GM12801 (cell line): ENCODE measurements around the gene TMEM256.

ENCODE experiments used
- TF ChIP-seq, protein P1 (sequence below): IDR thresholded peaks from one replicate; pipeline ENCODE4 v1.5.1; 2011; ENCODE audit warnings: control low read depth; ENCODE audit not compliant: insufficient read length; ENCODE audit errors: extremely low read depth

Gene TMEM256

DNA sequence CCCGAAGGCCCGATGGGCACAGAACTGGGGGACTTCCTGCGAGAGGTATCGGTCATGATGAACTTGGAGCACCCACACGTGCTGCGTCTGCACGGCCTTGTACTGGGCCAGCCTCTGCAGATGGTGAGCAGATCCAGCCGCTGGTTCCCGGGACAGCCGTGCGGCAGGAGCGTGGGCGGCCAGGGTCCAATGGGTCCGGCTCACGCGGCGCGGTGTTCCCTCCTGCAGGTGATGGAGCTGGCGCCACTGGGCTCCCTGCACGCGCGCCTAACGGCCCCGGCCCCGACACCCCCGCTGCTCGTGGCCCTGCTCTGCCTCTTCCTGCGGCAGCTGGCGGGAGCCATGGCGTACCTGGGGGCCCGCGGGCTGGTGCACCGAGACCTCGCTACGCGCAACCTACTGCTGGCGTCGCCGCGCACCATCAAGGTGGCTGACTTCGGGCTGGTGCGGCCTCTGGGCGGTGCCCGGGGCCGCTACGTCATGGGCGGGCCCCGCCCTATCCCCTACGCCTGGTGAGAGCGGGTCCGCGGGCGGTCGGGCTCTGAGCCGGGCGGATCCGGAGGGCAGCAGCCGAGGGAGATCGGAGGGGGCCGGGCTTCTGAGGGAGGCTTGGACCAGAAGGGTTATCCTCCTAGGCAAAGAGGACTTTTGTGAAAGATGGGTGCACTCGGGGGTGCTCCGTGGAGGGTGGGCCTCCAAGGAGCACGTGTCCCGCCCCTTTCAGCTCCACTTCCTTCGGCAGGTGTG is 20.0 kb downstream of the TMEM256 start:
- TF ChIP-seq, protein P1, sequence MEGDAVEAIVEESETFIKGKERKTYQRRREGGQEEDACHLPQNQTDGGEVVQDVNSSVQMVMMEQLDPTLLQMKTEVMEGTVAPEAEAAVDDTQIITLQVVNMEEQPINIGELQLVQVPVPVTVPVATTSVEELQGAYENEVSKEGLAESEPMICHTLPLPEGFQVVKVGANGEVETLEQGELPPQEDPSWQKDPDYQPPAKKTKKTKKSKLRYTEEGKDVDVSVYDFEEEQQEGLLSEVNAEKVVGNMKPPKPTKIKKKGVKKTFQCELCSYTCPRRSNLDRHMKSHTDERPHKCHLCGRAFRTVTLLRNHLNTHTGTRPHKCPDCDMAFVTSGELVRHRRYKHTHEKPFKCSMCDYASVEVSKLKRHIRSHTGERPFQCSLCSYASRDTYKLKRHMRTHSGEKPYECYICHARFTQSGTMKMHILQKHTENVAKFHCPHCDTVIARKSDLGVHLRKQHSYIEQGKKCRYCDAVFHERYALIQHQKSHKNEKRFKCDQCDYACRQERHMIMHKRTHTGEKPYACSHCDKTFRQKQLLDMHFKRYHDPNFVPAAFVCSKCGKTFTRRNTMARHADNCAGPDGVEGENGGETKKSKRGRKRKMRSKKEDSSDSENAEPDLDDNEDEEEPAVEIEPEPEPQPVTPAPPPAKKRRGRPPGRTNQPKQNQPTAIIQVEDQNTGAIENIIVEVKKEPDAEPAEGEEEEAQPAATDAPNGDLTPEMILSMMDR, result no peak

DNA sequence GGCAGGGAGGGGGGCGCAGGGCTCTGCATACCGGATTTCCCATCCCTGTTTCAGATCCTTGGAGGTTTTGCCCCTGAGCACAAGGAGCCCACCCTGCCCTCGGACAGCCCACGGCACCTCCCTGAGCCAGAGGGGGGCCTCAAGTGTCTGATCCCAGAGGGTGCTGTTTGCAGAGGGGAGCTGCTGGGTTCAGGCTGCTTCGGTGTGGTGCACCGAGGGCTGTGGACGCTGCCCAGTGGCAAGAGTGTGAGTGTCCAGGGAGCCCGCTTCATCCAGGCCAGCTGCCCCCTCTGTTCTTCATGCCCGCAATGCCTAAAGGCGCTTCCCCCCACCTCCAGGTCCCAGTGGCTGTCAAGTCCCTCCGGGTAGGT is 20.5 kb downstream of the TMEM256 start:
- TF ChIP-seq, protein P1, result no peak

DNA sequence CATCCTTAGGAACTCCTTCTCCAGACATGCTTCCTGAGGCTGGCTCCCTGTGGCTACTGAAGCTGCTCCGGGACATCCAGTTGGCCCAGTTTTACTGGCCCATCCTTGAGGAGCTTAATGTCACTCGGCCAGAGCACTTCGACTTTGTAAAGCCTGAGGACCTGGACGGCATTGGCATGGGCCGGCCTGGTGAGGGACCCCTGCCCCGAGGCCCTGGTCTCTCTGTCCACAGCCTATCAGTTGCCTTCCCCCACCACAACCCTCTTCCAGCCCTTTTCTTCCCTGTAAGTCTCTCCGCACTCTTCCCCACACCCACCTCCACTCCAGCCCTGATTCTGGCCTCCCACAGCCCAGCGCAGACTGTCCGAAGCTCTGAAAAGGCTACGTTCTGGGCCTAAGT is 21.0 kb downstream of the TMEM256 start:
- TF ChIP-seq, protein P1, result no peak

DNA sequence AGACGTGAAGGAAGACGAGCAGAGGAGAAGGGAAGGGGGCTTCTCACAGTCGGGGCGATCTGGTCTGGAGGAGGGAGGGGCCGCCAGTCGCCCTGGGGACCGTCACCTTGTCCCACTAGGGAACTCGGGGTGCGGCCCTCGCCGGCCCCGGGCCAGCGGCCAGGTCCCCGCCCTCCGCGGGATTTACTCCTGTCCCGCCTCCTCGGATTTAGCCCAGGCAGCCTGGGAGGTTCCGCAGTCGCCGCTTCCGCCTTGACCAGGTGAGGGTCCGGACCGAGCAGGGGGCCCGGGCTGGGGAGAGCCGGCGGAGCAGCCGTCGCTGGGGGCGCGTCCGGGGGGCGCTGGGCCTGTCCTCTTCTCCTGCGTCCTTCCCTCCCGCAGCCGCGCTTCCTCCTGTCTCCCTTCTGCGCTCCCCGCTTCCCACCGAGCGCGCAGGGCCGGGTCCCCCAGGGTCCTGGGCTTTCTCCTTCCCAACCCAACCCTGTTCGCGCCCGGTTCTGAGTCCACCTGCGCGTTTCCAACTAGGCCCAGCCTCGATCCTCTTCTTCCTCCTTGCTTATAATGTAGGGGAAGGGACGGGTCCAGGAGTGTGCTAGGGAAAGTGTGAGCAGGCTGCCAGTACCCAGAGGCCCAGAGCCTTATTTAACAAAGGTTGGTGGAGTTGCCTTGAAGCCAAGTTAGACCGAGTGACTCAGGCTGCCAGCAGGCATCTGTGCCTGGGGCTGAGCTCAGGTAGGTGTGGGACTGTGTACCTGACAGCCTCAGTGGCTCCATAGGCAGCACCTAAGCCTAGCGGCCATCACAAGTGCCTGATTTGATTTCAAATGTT is 22.8 kb downstream of the TMEM256 start, which contains the start of gene TNK1:
TNK1 (plus strand) TSS at position 235 of the 829 bp plus-strand sequence. CDS start 1,838 bp downstream, outside the sequence.
- TF ChIP-seq, protein P1, result no peak

DNA sequence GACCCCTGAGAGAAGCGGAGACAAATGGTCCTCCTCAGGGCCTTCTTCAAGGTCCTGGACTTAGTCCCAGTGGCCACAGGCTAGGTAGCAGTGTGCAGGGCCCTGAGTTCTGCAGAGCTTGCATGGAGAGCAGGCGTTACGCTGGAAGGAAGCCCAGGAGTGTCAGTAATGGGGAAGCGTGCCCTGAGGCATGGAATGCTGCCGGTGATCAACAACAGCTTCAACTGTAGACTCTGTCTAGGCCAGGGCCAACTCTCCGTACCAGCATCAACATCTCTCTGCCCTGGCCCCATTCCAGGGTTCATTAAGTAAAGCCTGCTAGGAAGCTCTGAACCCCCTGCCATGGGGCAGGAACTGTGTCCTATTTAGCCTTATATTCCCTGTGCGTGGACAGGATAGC is 23.6 kb downstream of the TMEM256 start:
- TF ChIP-seq, protein P1, result no peak

DNA sequence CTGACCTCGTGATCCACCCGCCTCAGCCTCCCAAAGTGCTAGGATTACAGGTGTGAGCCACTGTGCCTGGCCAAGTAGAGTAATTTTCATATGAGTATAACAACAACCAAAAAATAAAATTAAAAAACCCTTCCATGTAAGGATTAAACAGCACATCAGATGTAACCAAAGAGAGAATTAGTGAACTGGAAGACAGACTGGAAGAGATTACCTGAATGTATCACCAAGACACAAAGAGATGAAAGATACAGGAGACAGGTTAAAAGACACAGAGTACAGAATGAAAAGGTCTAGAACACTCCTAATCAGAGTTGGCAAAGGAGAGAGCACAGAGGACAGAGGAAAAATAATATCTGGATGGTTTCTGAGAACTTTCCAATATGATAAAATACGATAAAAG is 24.8 kb downstream of the TMEM256 start:
- TF ChIP-seq, protein P1, result no peak

DNA sequence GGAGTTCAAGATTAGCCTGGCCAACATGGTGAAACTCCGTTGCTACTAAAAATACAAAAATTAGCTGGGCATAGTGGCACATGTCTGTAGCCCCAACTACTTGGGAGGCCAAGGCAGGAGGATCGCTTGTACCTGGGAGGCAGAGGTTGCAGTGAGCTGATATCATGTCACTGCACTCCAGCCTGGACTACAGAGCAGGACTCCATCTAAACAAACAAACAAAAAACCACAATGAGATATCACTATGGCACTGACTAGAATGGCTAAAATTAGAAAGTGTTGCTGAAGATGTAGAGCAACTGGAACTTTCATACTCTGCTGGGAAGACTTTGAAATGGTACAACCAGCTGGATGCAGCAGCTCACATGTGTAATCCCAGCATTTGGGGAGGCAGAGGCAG is 29.5 kb downstream of the TMEM256 start:
- TF ChIP-seq, protein P1, result no peak
